Activated naive CD8-positive, alpha-beta T cell treated with anti-CD3 and anti-CD28 coated beads, Interleukin-2, amount 50 U/mL, for 16 hours (primary cell): ENCODE results near the gene SLC2A6.
A peak's percentile ranks its signal among the peaks of the same experiment; 100 is the strongest.

Source experiments
- DNase-seq: peaks from one replicate; pipeline ENCODE4 v3.0.0-alpha.2; 2020; ENCODE audit warnings: low read depth, low spot score

The SLC2A6 gene

DNA sequence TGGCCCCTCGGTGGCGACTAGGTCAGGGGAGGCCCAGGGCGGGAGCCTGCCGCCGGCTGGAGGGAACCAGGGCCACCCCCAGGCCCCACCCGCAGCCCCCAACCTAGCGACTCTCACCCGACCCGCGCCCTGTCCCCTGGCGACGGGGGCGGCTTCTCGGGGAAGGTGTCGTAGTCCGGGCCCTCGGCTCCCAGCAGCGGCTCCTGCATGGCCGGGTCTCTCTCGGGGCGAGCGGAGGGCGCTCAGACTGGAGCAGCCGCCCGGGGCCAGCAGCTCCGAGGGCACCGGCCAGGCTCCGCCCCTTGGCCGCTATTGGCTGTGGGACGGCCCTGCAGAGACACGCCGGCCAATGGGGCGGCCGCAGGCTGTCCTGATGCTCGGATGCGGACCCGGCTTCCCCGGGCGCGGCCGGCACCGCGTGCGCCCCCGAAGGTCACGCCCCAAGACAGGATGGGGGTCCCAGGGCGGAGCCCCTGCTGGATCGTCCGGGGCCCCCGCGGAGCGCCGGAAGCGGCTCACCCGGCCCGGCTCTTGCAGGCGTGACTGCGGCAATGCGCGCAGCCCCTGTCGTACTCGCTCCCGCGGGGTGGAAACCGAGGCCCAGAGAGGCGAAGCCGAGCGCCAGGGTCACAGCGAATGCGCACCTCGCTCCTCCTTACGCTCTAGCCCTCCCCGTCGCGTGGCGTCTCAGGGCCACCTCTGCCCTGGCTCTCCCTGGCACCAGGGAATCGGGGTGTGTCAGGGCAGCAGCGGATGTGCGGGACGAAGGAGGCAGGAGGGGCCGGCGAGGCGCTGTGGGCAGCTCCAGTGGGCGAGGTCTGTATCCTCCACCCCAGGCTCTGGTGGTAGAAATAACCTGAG is at the start of gene SLC2A6:
TSS of gene SLC2A6 (minus strand) at position 249 of the 861 bp plus-strand sequence. CDS start at position 209, 40 bp downstream.
- peak; percentile 68 for DNase-seq

DNA sequence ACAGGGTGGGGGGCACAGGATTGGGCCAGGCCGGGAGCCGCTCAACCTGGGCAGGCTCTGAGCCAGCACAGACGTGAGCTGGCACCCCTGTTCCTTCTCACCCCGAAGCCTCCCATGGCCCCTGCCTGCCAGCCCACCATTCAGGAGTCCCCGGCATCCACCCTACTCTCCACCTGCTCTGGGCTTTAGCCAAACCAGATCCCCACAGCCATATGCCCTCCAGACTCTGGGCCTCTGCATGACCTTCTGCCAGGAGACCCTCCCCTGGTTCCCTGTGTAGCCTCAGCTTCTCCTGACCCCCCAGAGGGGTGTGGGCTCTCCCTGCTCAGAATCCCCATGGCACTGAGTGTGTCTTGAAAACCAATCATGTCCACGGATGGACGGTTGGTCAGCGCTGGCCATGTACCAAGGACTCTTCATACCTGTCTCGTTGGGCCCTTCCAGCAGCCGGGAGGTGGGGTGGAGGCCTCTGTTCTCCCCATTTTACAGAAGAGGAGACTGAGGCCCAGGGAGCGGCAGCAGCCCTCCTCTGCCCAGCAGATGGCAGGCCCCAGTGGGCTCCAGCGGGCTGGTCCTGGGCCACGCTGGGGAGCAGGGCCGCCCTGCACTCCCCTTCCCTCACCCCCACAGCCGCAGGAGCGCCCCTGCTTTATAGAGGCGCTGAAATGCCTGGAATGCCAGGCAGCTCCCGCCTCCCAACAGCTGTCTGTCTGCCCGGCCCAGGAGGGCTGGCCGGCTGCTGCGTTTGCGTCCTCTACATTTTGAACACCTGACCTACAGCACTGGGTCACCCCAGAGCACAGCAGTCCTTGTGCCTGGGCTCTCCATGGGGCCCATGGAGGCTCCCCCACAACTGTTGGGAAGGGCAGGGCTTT is 49.3 kb upstream of the SLC2A6 start:
- no peak for DNase-seq

DNA sequence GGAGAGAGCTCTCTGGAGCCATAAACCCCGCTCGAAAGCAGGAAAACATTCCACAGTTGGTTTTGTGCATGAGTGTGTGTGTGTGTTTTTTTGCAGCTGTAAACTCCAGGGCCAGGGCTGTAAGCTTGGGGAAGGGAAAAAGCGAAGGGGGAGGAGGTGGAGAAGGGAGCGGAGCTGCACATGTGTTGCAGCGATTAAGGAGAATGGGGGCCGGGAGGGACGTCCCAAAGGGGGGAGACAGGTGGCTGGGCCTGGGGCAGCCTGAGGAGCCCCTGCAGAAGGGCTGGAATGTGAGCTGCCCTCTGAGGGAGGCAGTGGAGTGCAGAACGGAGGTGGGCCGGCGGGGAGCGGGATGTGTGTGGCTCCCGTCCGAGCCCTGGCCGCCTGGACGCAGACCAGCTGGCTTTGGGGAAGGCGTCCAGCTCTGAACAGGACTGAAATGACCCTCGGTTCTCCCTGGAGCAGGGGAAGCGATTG is 48.6 kb upstream of the SLC2A6 start:
- DNase-seq = no peak

DNA sequence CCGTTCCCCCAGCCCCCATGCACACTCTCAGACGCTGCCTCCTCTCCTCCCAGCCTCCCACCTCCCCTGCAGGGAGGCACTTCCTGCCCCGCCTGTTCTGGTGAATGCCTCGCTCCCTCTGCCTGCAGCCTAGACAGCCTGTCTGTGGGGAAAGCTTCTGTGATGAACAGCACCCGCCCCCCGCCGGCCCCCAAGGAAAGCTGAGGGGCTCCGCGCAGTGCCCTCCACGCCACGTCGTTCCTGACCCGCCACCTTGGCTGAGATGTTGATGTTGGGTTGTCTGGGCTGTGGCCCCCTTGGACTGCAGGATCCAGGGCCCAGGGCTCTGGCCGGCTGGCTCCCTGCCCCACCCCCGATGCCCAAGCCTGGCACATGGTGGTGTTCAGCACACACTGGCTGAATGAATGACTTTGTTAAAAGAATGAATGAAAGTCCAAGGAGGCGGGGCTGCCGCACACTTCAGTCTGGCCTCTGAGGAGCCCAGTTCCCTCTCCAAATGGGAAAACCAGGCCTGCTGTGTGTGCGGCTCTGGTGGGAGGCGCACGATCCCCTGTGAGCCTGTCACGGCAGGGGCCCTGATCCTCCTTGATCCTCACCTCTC is 47.9 kb upstream of the SLC2A6 start:
- DNase-seq = no peak

DNA sequence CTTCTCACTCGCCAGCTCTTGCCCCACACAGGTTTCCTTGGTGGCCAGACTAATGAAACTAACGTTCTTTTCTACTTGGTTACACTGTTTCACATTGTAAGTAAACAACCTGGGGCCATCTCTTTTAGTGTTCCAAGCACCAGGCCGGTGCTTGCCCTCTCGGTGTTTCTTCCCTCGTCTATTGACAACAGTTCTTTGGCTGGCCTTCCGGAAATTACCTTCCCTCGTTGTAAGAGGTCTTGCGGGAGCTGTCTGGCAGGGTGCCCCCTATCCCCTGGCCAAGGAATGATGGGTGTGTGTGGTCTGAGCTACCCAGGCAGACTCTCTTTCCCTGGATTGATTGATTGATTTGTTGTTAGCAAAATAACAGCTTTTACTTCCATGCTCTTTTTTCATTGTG is 46.8 kb upstream of the SLC2A6 start:
- no peak for DNase-seq

DNA sequence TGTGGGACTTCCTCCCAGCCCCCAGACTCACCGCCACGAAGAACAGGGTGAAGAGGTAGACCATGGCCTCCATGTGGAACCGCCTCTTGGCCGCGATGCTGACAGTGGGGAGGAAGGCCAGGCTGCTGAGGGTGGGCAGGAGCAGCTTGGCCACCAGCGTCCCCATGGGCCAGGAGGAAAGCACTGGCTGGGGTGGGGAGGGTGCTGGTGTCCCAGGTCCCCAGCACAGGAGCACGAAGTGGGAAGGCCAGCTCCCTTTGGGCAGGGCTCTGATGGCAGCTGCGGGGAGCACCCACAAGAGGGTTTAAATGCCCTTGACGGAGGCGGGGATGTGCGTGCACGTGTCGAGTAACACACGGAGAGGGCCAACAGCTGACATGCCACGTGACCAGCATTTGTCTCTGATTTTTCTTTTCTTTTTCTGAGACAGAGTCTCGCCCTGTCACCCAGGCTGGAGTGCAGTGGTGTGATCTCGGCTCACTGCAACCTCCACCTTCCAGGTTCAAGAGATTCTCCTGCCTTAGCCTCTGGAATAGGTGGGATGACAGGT is 45.9 kb upstream of the SLC2A6 start, which contains the start of gene MYMK:
TSS of gene MYMK (minus strand) at position 281 of the 550 bp plus-strand sequence. CDS start at position 166, 115 bp downstream.
- no peak for DNase-seq

DNA sequence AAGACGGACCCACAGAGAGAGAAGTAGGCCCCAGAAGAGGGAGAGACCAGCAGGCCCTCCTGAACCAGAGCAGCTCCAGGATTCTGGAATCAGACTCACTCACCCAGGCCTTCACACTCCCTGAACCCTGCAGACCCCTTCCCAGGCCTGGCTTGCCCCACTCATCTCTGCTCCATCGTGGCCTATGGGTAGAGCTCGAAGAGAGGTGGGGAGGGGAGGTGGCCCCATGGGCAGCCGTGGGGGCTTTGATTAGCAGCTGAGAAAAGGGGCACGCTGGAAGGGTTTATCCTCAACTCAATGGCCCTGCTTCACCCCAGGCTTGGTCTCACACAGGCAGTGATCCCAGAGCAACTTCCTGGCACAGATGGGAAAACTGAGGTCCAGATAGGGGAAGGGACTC is 45.2 kb upstream of the SLC2A6 start:
- no peak for DNase-seq

GRCh38 chr9:133523106-133523505 is 44.2 kb upstream of the SLC2A6 start:
- no peak for DNase-seq

DNA sequence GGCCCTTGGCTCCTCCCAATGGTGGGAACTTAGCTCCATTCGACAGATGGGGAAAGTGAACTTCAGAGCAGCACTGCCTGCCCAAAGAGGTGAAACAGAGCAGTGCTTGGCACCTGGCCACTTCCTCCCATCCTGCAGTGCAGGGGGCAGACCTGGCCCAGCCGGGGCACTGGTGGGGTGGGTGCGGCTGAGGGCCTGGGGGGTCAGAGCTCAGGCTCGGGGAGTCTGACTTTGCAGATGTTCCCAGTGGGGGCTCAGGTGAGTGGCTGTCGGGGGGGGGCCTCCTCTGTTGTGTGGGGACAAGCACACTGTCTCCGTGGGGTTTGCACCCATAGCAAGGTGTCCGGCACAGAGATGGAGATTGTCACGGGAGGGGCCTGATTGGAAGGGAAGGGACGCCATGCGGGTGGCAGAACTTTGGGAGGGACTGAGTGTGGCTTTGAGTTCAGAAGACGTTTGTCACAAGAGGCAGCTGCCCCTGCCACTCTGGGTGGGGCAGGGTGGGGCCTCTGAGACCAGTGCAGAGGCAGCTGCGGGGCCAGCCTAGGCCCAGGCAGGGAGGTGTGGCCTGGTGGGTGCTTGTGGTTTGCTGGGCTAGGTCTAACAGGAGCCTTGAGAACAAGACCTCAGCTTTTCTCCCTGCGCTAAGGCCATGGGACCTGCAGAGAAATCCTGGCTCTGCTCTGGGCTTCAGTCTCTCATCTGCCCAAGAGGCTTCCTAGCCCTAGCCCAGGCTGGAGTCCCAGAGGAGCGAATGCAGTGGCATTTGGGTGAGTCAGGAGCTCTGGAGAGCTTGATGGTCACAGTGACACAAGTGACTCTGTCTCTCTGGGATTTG is 43.4 kb upstream of the SLC2A6 start:
- no peak for DNase-seq

DNA sequence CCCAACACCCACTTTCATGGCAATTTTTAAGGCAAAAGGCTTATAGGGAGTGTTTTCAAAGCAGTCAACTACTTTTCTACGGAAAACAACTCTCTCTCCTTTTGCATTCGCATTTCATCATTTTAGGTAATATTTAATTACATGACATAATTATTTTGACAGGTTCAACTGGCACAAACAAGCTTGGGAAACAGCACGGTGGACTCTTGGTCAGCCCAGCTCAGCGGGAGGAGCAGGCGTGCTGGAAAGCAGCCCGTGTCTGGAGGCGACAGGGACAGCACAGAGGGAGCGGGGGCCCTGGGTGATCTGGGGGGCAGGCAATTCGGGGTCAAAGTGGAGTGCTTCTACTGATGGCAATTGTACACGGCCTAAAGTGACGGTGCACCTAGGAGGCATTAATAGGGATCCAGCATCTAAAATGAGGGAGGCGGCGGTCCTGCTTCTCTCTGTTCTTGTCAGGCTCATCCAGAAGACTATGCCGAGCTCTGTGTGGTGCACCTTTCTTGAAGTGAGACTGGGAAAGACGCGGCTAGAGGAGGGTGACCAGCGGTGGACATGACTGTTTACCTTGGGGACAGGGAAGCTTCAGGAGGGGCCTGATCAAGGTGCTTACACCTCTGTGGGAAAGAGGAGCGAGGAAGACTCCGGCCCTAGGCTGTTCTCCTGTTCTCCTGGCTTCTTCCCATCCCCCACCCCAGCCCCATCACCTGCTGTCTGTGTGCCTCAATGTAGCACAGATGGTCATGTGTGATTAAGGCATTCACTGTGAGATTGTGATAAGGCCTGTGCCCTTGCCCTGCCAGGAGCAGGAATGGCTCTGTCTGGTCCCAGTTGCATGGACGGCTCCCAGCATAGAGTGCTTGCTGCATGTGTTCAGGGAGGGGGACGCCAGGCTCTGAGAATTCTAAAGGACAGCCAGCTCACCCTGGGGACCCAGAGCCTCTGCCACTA is 42.5 kb upstream of the SLC2A6 start:
- DNase-seq = no peak

GRCh38 chr9:133520121-133520835 is 41.4 kb upstream of the SLC2A6 start:
- no peak for DNase-seq

DNA sequence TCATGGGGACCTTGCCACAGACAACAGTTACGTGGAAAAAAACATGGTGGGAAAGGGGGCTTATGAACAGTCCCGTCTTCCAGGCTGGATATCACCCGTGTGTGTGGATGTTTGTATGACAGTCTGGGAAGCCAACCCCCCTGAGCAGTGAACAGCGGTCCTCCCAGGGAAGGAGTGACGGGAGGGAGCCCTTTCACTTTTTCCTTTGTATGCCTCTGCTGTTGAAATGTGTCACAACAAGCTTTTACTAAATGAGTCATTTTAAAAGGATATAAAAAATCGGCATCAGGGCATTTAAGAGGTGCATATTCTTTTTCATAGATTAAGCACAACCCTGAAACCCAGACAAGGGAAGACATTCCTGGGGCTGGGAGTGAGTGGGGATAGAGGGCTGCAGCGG is 40.8 kb upstream of the SLC2A6 start:
- DNase-seq = no peak

- no peak for DNase-seq
Observed at GRCh38 chr9:133518706-133519449, 40.0 kb upstream of the SLC2A6 start.

DNA sequence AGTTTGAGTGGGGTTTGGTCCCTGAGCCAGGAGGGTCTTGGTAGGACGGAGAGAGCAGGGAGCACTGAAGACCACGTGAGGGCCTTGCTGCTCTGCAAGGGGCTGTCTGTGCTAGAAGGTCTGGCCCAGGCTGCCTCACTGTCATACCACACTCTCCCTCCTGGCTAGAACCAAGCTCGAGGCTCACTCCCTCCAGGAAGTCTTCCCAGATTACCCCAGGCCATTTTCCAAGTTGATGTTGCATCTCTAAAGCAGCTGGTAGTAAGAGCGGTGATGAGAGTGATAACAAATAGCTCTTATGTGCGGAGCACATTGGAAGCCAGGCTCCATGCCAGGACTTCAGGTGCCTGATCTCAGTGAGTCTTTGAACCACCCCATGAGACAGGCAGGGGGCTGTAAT is 39.3 kb upstream of the SLC2A6 start:
- DNase-seq = no peak

DNA sequence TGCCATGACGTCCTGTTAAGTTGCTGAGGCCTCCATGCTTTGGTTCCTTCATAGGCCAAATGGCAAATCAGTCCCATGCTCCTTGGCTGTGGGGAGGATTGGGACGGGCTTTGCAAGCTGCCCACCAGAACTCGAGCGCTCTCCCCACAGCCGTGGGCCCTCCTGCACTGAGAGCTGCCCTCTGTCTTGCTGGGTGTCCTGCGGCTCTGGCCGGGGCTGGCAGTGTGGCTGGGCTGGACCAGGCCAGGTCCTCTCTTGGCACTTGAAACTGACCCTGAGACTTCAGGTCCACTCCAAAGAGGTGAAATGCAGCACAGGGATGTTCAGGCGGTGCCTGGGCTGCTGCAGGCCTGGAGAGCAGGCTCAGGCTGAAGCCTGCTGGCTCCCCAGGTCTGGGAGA is 38.8 kb upstream of the SLC2A6 start:
- DNase-seq = no peak

DNA sequence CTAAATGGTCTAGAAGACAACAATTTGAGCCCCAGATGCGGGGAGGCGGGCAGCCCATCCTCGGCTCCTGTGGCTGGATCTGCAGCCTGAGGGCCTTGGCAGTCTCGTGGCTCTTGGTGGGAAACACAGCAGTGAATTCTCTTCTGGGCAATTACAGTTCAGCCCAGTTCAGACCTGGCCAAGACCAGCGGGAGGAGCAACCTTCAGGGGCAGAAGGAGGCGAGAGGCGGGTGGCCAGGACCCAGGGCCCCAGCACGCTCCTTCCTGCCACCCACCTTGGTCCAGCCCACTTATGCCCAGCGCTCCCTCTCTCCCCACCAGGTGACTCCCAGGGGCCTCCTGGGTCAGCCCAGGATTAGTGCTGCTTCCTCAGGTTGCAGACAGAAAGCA is 38.1 kb upstream of the SLC2A6 start:
- no peak for DNase-seq

DNA sequence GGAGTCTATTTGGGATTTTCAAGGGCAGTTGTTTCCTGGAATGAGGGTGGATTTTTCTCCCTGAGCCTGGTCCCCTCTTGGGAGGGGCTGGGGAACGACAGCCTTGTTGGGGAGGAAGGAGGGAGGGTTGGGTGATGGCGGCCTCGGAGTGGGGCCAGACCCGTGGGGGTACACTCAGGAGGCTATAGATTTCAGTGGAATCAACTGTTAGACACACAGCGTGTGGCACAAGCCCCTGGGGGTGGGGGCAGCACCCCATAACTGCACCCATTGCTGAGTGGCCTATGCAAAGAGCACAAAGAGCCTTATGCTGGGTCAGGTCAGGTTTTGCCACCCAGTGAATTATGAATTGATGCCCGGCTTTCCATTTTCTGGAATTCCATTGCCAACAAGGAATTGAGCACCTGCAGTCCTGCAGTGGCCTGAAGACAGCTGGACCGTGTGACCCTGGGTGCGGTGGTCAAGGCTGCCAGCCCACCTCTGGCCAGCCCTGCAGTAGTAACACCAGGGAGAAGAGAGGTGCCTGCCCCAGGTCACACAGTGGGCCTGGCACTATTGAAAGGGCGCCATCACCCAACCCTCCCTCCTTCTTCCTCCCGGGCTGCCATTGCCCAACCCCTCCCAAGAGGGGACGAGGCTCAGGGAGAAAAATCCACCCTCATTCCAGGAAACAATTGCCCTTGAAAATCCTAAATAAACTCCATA is 37.5 kb upstream of the SLC2A6 start:
- no peak for DNase-seq
